ENCODE measurements around the gene TPPP2.

- TF ChIP-seq, protein P1, sequence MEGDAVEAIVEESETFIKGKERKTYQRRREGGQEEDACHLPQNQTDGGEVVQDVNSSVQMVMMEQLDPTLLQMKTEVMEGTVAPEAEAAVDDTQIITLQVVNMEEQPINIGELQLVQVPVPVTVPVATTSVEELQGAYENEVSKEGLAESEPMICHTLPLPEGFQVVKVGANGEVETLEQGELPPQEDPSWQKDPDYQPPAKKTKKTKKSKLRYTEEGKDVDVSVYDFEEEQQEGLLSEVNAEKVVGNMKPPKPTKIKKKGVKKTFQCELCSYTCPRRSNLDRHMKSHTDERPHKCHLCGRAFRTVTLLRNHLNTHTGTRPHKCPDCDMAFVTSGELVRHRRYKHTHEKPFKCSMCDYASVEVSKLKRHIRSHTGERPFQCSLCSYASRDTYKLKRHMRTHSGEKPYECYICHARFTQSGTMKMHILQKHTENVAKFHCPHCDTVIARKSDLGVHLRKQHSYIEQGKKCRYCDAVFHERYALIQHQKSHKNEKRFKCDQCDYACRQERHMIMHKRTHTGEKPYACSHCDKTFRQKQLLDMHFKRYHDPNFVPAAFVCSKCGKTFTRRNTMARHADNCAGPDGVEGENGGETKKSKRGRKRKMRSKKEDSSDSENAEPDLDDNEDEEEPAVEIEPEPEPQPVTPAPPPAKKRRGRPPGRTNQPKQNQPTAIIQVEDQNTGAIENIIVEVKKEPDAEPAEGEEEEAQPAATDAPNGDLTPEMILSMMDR (conservative IDR thresholded peaks at IDR 0.05; ENCODE audit: low read depth, low read length), result no peak
- no peak for TF ChIP-seq EZH2phosphoT487 (IDR thresholded peaks at IDR 0.05; ENCODE audit: borderline replicate concordance, low read length)
Measured at GRCh38 chr14:21020977-21021545, 9.0 kb upstream of the TPPP2 start.
